ENCODE data around the gene SERHL2.
A peak's percentile ranks its signal among the peaks of the same experiment; 100 is the strongest.
"Not testable (repeated sequence)": the region's sequence is repeated elsewhere in the genome, so short reads cannot be mapped to it uniquely, and the experiment has no call there.

SERHL2 gene

GRCh38 chr22:42607641-42608040, 53.9 kb downstream of the SERHL2 start:
- DNase-seq (ENCODE audit: low read depth): not testable (repeated sequence)

- no peak for DNase-seq (ENCODE audit: low read depth)
Measured at GRCh38 chr22:42608136-42608822, 54.5 kb downstream of the SERHL2 start.

DNA sequence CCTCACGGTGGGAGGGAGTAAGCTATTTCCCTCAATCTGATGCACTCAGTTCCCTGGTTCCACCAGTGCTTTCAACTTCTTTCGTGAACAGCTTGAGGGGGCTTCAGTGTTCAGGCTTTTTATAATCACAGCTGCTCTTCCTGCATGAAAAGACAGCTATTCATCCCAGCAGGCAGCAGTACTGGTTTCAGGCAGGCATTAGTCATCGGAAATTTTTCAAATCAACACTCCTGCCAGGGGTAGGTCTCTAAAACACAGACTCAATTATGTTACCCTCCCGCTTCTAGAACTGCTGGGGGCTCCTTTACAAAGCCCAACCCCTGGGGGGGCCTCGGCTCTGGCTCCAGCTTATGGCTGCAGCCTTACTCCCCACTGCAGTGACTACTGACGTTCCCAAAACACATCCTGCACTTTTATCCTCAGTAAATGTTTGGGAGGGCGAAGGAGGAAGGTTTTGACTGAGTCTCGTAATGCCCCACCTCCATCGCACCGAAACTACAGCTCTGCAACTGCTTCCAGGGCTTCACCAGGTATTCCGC, 55.1 kb downstream of the SERHL2 start:
- no peak for DNase-seq (ENCODE audit: low read depth)

GRCh38 chr22:42610186-42610585, 56.4 kb downstream of the SERHL2 start:
- DNase-seq (ENCODE audit: low read depth): no peak

DNA sequence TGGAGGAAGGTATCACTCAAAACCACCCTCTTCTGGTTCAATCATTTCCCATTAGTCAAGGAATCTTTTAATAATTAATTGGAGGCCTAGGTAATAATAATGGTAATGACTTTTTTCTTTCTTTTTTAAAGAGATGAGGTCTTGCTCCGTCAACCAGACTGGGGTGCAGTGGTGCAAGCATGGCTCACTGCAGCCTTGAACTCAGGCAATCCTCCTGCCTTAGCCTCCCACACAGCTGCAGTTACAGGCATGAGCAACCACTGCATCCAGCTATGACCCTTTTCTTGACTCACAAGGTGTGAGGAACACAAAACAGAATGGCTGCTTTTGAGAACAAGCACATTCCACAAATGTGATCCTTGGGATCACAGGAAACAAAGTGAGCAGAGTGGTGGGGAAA, 57.3 kb downstream of the SERHL2 start:
- DNase-seq (ENCODE audit: low read depth): no peak

DNA sequence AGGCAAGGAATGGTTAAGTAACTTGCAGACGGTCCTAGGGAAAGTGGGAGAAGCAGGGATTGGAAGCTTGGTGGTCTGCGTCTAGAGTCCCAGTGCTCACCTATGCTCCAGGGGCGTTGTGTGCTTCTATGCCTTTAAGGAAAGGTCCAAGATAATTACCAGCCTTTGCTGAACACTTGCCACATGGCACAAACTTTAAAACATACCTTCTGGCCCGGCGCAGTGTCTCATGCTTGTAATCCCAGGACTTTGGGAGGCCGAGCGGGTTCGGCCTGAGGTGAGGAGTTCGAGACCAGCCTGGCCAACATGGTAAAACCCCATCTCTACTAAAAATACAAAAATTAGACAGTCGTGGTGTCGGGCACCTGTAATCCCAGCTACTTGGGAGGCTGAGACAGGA, 58.6 kb downstream of the SERHL2 start:
- DNase-seq (ENCODE audit: low read depth): no peak

GRCh38 chr22:42613872-42614301, 60.1 kb downstream of the SERHL2 start:
- DNase-seq (ENCODE audit: low read depth): no peak

DNA sequence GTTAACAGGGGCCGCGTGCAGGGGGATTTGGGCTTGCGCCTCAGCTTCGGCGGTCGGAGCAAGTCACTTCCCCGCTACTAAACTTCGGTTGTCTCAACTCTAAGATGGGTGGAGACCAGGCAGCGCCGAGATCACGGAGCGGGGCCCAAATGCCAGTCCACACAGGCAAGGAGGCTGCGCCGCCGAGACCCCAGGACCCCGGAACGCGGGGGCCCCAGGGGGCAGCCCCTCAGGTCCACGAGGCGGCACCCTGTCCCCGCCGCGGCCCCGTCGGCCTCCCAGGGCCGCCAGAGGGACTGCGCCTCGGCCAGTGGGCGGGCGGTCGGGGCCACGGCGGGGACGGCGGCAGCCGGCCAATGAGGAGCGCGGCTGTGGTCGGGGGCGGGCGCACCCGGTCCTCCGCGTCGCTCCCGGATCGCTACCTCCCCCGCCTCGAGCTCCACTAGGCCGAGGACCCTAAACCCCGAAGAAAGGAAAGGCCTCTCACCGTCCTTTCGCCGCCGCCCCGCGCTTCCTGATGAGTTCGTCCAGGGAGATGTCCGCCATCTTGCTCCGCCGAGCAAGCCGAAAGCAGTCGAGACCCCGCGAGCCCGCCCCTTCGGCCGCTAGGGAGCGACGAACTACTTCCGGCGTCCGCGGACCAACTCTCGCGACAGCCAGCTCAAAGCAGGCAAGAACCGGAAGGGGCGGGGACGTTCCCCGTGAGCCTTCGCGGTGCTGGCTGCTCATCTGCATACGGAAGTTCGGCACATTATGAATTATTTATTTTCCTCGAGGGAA, 60.7 kb downstream of the SERHL2 start, which contains the start of gene POLDIP3:
Gene POLDIP3 (minus strand): TSS at position 572 of the 780 bp plus-strand sequence. CDS start 26 bp downstream, at position 546.
- peak; percentile 95 for DNase-seq (ENCODE audit: low read depth)

GRCh38 chr22:42615092-42615859, 61.5 kb downstream of the SERHL2 start:
- DNase-seq (ENCODE audit: low read depth): peak; percentile 93

- DNase-seq (ENCODE audit: low read depth): not testable (repeated sequence)
Measured at GRCh38 chr22:42615860-42616175, 62.1 kb downstream of the SERHL2 start.

DNA sequence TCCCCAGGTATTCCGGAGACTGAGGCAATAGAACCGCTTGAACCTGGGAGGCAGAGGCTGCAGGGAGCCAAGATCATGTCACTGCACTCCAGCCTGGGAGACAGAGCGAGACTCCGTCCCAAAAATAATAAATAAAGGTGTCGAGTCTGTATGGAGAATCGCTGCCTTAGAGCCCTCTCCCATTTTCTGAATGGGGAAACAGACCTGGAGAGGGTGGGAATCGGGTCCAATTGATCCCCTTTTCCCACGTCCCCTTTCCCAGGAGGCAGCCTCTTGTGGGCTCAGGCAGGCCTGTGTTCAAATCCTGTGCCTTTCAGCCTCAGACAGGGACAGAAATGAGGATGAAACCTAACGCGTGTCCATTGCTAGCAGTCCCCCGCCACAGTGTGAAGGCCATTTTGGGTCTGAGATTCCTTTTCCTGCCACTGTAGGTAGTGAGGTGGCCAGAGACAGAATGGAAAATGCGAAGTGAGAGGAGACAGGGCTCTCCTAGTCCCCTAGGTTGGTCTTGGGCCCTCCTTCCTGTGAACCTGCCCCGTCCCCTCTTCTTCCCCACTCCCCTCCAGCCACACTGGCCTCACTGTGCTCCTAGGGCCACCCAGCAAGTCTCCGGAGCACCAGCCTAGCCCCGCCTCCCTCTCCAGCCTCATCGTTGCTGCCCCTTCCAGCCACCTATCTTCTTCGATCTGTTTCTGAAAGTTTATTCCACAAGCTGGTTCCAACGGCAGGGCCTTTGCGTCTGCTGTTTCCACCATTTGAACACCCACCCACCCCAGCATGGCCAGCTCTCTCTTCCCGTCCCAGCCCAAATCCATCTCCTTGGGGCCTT, 63.6 kb downstream of the SERHL2 start:
- DNase-seq (ENCODE audit: low read depth): no peak

DNA sequence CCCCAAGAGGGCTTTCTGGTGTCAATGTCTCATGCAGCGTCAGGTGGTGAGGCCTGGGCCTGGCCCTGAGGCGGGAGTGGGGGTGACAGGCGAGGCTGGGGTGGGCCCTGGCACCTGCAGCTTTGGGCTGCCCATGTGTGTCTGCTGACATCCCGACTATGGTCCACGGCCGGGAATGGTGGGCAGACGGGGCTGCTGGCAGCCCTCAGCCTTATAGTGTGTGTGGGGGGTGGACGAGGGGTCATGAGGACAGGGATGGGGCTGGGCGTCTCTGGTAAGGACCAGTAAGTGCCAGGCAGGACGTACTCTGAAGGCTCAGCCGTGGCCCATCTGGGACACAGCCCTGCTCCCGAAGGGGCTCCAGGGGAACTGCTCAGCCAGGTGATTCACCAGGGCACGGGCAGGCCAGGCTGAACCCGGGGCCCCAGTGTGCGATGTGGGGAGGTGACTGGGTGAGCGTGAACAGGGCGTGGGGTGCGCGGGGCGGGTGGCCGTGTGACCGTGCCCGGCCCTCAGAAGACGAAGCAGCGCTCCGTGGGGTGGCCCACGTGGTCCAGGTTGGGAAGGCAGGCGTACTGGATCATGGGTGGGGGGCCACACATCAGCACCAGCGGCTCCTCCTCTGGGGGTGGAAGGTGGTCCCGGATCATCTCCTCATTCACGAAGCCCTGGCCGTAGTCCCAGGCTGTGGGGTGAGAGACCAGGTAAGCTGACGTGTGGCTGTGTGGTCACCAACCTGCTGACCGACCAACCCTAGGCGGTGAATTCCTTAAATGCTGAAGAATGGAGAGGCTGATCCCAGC, 65.7 kb downstream of the SERHL2 start:
- no peak for DNase-seq (ENCODE audit: low read depth)

GRCh38 chr22:42620084-42620483, 66.3 kb downstream of the SERHL2 start:
- DNase-seq (ENCODE audit: low read depth): no peak

- DNase-seq (ENCODE audit: low read depth): peak; percentile 49
Measured at GRCh38 chr22:42621505-42622002, 67.8 kb downstream of the SERHL2 start.

- no peak for DNase-seq (ENCODE audit: low read depth)
Measured at GRCh38 chr22:42622061-42622710, 68.4 kb downstream of the SERHL2 start.

DNA sequence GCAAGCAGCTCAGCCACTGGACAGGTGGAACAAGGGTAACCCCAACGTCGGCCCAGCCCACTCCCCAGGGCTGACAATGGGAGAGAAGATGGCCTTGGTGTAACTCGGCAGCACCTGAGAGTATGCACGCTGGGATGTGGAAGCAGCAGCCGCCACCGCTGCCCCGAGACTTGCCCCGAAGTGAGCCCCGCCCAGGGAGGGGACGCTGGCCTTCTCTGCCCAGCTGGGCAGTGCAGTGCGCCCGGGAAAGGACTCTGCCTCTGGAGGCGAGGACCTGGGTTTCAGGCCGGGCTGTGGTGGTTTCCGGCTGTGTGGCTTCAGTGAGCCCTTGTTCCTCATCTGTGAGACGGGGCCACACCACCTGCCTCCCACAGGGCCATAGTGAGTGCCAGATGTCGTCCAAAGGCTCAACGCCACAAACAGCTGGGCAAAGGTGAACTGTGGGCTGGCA, 69.6 kb downstream of the SERHL2 start:
- no peak for DNase-seq (ENCODE audit: low read depth)
